Measurements from ENCODE around the gene TMEM81. TPM values are rescaled to one million over a fixed set of nuclear protein-coding genes. Genes with fewer than 3 reads are reported as not detected.

TMEM81 gene
- polyA plus RNA-seq, 3 donors: 0.17 to 1.5 (median 0.36) TPM

GRCh38 chr1:205127646-205128045, 43.4 kb upstream of the TMEM81 start:
- peaks cover 16% of the 10 kb centered on the region for H3K4me1 Mint-ChIP-seq
- WGBS (ENCODE audit: insufficient coverage): 100% methylated on average over 1 of the region's 3 CpGs

DNA sequence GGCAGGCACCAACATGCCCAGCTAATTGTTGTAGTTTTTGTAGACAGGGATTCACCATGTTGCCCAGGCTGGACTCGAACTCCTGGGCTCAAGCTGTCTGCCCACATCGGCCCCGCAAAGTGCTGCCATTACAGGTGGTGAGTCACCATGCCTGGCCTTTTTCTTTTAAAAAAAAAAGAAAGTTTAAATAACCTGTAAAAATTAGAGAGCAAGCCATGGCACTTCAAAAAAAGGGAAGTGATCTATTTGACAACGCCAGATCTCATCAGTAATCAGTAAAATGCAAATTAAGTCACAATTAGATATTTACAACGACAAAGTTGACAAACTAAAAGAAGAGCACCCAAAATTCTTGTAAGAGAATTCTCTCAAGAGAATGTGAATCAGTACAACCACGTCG, 40.5 kb upstream of the TMEM81 start:
- Mint-ChIP-seq H3K36me3 (no peaks in the 10 kb centered on the region), H3K27me3 (ENCODE audit: low read depth in 3 of 3) (peaks cover 0 to 2% (median 0%) of the 10 kb centered on the region in 3 donors), H3K27ac (peak overlapping the region in 1 of 7 donors; percentile 35), H3K4me1 (peaks cover 38% of the 10 kb centered on the region), H3K9me3 (peaks cover 0 to 6% (median 0%) of the 10 kb centered on the region in 7 donors), H3K4me3 (no peak overlapping the region)
- Histone ChIP-seq H3K27me3 (ENCODE audit: control insufficient read depth in 2 of 2, insufficient read depth in 2 of 2, low read length in 2 of 2) (no peaks in the 10 kb centered on the region), H3K79me2 (ENCODE audit: insufficient read depth, low read length) (peaks cover 20% of the 10 kb centered on the region), H3K9me3 (replicated peaks in 1 of 2; ENCODE audit: control insufficient read depth in 1 of 2, insufficient read depth in 1 of 2, low read length in 2 of 2) (no peaks in the 10 kb centered on the region), H2AFZ (ENCODE audit: insufficient read depth, low read depth, low read length, poor library complexity, severe bottlenecking) (no peak overlapping the region), H3K9ac (ENCODE audit: insufficient read depth, low read length, poor library complexity, severe bottlenecking) (no peak overlapping the region), H3K4me3 (replicated peaks in 1 of 3; ENCODE audit: low read depth in 2 of 3, low read length in 3 of 3) (no peak overlapping the region), H3K4me1 (ENCODE audit: control insufficient read depth in 1 of 2, insufficient read depth in 2 of 2, low read length in 2 of 2) (peaks cover 25 to 28% of the 10 kb centered on the region in 2 donors), H3K36me3 (replicated peaks in 1 of 2; ENCODE audit: control insufficient read depth in 1 of 2, insufficient read depth in 2 of 2, low read length in 2 of 2) (no peaks in the 10 kb centered on the region), H3K27ac (ENCODE audit: low read depth in 1 of 2, low read length in 2 of 2) (no peak overlapping the region), H4K20me1 (ENCODE audit: insufficient read depth, low read length) (peaks cover 8% of the 10 kb centered on the region), H3K4me2 (replicated peaks; ENCODE audit: extremely low read depth, low read length, poor library complexity, severe bottlenecking) (no peak overlapping the region)
- DNase-seq: no peak
- intact Hi-C loops (cut with micrococcal nuclease): loop anchor here (5.0 to 10.0 kb wide), 4 partner anchors 88 to 628 kb away; partner anchors contain the start of genes DSTYK (in 2 of the 2) and NUCKS1 (in 1 of the 2)
- WGBS (ENCODE audit: insufficient coverage): 100% methylated on average over 2 of the region's 7 CpGs
- TF ChIP-seq, protein P1, sequence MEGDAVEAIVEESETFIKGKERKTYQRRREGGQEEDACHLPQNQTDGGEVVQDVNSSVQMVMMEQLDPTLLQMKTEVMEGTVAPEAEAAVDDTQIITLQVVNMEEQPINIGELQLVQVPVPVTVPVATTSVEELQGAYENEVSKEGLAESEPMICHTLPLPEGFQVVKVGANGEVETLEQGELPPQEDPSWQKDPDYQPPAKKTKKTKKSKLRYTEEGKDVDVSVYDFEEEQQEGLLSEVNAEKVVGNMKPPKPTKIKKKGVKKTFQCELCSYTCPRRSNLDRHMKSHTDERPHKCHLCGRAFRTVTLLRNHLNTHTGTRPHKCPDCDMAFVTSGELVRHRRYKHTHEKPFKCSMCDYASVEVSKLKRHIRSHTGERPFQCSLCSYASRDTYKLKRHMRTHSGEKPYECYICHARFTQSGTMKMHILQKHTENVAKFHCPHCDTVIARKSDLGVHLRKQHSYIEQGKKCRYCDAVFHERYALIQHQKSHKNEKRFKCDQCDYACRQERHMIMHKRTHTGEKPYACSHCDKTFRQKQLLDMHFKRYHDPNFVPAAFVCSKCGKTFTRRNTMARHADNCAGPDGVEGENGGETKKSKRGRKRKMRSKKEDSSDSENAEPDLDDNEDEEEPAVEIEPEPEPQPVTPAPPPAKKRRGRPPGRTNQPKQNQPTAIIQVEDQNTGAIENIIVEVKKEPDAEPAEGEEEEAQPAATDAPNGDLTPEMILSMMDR (IDR thresholded peaks at IDR 0.05): no peak

More at GRCh38 chr1:205127646-205128045, 43.4 kb upstream of the TMEM81 start:
- no peak overlapping the region for H2AFZ ChIP-seq (ENCODE audit: insufficient read depth, low read depth, low read length, poor library complexity, severe bottlenecking)
- intact Hi-C loops (cut with micrococcal nuclease): loop anchor here in 1 of 2 donors (10.0 kb wide), 1 partner anchor 127 kb away; no protein-coding TSS in a partner anchor
- TF ChIP-seq, protein P1 (IDR thresholded peaks at IDR 0.05): no peak
- H3K27me3 ChIP-seq (ENCODE audit: control insufficient read depth in 2 of 2, insufficient read depth in 2 of 2, low read length in 2 of 2): no peaks in the 10 kb centered on the region
- H3K36me3 ChIP-seq (replicated peaks in 1 of 2; ENCODE audit: control insufficient read depth in 1 of 2, insufficient read depth in 2 of 2, low read length in 2 of 2): no peaks in the 10 kb centered on the region
- peaks cover 5 to 11% of the 10 kb centered on the region in 2 donors for H3K4me1 ChIP-seq (ENCODE audit: control insufficient read depth in 1 of 2, insufficient read depth in 2 of 2, low read length in 2 of 2)
- no peaks in the 10 kb centered on the region for H4K20me1 ChIP-seq (ENCODE audit: insufficient read depth, low read length)
- Mint-ChIP-seq H3K27ac (peak overlapping the region in 2 of 7 donors; percentile 45 to 59), H3K9me3 (peaks cover 0 to 6% (median 0%) of the 10 kb centered on the region in 7 donors), H3K36me3 (no peaks in the 10 kb centered on the region), H3K27me3 (ENCODE audit: low read depth in 3 of 3) (no peaks in the 10 kb centered on the region), H3K4me3 (no peak overlapping the region)
- H3K9me3 ChIP-seq (replicated peaks in 1 of 2; ENCODE audit: control insufficient read depth in 1 of 2, insufficient read depth in 1 of 2, low read length in 2 of 2): no peaks in the 10 kb centered on the region
- H3K4me2 ChIP-seq (replicated peaks; ENCODE audit: extremely low read depth, low read length, poor library complexity, severe bottlenecking): no peak overlapping the region
- peak; percentile 18 to 33 (median 23) for DNase-seq
- no peak overlapping the region for H3K27ac ChIP-seq (ENCODE audit: low read depth in 1 of 2, low read length in 2 of 2)
- H3K79me2 ChIP-seq (ENCODE audit: insufficient read depth, low read length): no peaks in the 10 kb centered on the region
- no peak overlapping the region for H3K9ac ChIP-seq (ENCODE audit: insufficient read depth, low read length, poor library complexity, severe bottlenecking)
- H3K4me3 ChIP-seq (replicated peaks in 1 of 3; ENCODE audit: low read depth in 2 of 3, low read length in 3 of 3): no peak overlapping the region

All from CD14-positive monocyte (primary cell).